RKO (cell line): ENCODE measurements around the gene ADGRL1.
"Not testable (repeated sequence)": the region's sequence is repeated elsewhere in the genome, so short reads cannot be mapped to it uniquely, and the experiment has no call there.

Experiments
- DNase-seq: peaks from one replicate; pipeline ENCODE4 v3.0.0-alpha.2; 2016; ENCODE audit warnings: low spot score

Gene ADGRL1

GRCh38 chr19:14218620-14219330 lies 12.8 kb upstream of the ADGRL1 start:
- no peak for DNase-seq

GRCh38 chr19:14217886-14218285 lies 11.9 kb upstream of the ADGRL1 start:
- not testable (repeated sequence) for DNase-seq

- no peak for DNase-seq
These were observed 8.6 kb upstream of the ADGRL1 start for GRCh38 chr19:14214580-14214979.

DNA sequence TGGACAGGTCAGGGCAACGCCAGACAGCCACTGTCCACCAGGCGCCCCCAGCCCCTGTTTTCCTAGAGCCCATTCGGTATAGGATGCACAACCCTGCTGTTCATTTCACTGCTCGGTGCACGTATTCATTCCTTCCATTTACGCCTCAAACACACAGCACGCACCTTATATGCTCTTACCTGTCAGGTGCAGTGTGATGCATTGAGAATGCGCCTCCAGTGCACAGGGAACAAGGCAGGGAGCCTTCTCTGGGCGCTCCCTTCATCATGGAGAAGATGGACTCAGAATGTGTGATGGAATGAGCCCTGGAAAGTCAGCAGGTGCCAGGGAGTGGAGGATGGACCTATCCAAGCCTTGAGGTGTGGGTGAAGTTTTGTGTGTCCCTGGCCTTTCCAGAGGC lies 4.2 kb upstream of the ADGRL1 start:
- DNase-seq: not testable (repeated sequence)

GRCh38 chr19:14209401-14209800 lies 3.4 kb upstream of the ADGRL1 start:
- not testable (repeated sequence) for DNase-seq

DNA sequence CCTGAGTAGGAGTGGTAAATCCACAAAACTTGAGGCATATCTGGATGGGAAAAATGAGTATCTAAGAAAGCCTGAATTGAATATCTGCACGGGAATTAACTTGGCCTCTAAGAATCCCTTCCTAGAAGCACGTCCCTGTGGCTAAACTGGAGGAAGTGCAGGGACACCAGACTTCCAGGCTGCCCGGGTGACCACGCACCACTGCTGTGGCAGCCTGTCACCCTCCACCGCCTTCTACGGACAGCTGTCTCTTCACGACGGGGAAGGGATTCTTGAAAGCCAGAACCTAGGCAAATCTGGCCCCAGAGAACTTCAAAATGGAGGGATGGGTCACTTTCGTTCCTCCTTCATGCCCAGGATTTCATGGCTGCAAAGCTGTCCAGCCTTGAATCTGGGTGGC lies 2.5 kb upstream of the ADGRL1 start:
- DNase-seq: not testable (repeated sequence)

- not testable (repeated sequence) for DNase-seq
These were observed 1.8 kb upstream of the ADGRL1 start for GRCh38 chr19:14207796-14208195.

- peak; percentile 91 for DNase-seq
These were observed 1.1 kb upstream of the ADGRL1 start for GRCh38 chr19:14206737-14207726.

- DNase-seq: not testable (repeated sequence)
These were observed 339 bp upstream of the ADGRL1 start for GRCh38 chr19:14206308-14206707.

DNA sequence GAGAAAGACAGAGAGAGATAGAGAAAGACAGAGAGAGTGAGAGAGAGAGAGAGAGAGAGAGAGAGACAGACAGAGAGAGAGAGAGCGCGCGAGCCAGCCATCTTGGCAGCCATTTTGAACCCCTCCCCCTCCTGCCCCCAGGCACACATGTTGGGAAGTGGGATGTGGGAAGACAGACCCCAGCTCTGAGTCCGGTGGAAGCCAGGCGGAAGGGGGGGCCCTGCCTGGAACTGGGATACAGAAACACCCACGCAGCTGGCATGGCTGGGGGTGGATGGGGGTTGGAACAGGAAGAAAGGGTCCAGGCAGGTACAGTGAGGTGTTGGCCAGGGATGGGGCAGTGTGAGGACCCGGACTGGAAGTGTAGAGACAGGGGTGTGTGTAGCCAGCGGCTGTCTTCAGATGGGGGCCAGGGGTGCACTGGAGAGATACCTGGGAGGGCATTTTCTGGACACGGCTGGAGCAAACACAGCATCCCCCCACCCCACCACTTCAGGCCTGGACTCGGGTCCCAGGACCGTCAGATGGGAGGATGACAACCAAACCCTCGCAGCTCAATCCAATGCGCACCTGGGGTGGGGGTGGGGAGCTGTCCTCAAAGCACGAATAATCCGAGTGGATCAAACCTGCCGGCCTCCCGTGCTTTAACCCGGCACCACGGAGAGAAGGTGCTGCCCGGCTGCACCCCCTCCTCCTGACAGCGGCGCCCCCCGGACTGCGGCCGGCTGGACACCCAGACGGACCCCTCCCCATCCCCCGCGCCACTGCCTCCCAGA lies 1.1 kb downstream of the ADGRL1 start:
- DNase-seq: not testable (repeated sequence)

- DNase-seq: not testable (repeated sequence)
These were observed 1.8 kb downstream of the ADGRL1 start for GRCh38 chr19:14204219-14204618.

DNA sequence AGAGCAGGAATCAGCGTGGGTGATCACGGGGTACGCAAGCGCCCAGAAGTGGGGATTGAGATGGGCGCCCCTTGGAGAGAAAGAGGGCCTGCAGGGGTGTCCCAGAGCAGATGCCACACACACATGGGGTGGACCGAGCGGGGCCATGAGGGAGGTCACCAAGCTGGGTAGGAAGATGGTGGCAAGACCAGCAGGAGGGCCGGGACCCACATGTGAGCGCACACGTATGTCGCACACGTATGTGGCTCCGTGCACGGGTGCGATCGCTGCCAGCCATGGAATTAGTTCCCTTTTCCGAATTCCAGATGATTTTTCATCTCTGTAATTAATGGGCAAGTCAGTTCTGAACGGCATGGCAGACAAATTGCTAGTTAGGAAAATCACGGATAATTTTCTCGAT lies 2.2 kb downstream of the ADGRL1 start:
- not testable (repeated sequence) for DNase-seq

GRCh38 chr19:14203177-14203576 lies 2.8 kb downstream of the ADGRL1 start:
- no peak for DNase-seq

- not testable (repeated sequence) for DNase-seq
These were observed 4.5 kb downstream of the ADGRL1 start for GRCh38 chr19:14201481-14201880.

- peak; percentile 28 for DNase-seq
These were observed 5.7 kb downstream of the ADGRL1 start for GRCh38 chr19:14200147-14200841.

GRCh38 chr19:14198384-14199376 lies 7.3 kb downstream of the ADGRL1 start:
- no peak for DNase-seq

DNA sequence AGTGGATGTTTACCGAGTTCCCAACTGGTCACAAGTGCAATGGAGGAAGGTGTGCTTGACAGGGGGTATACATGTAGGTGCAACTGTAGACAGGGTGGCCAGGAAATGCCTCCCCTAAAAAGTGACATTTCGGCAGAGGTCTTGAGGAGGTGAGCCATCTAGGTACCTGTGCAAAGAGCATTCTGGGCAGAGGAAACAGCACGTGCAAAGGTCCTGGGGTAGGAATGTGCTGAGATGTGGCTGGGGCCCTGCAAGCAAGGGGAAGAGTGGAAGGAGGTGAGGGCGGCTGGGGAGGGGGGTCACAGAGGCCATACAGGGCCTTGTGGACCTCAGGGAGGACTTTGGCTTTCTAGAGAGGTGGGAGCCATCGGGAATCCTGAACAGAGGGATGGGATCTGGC lies 8.1 kb downstream of the ADGRL1 start:
- no peak for DNase-seq

GRCh38 chr19:14197288-14197687 lies 8.7 kb downstream of the ADGRL1 start:
- DNase-seq: not testable (repeated sequence)

DNA sequence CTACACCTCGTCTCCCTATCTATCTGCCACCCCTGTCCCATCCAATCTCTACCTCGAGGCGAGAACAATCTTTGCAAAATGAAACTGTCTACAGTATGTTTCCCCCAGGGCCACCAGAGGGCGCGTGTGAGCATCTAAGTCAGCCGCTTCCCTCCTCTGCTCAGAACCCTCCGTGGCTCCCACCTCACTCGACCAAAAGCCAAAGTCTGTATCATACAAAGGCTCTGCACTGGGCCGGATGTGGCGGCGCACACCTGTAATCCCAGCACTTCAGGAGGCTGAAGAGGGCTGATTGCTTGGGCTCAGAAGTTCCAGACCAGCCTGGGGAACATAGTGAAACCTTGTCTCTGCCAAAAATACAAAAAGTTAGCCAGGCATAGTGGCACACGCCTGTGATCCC lies 9.9 kb downstream of the ADGRL1 start:
- DNase-seq: peak; percentile 59

DNA sequence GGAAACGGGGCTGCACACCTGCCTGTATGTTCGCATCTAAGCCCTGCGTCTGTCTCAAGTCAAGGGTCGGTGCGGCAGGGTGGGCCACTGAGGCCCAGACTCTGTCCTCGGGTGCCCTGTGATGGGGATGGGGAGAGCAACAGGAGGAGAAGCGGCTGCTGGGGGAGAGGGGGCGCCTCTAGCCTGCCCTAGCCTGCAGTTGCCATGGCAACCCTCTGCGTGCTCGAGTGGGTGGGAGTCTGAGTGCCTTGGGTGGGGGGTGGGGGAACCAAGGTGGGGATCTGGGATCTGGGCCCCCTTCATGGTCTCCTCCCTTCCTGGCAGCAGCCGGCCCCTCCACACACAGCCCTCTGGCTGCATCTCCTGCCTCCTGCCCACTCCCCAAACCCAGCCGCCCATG lies 10.8 kb downstream of the ADGRL1 start:
- DNase-seq: not testable (repeated sequence)
